ENCODE data around the gene NBDY.
A peak's percentile ranks its signal among the peaks of the same experiment; 100 is the strongest.
"Not testable (repeated sequence)": the region's sequence is repeated elsewhere in the genome, so short reads cannot be mapped to it uniquely, and the experiment has no call there.

NBDY gene

DNA sequence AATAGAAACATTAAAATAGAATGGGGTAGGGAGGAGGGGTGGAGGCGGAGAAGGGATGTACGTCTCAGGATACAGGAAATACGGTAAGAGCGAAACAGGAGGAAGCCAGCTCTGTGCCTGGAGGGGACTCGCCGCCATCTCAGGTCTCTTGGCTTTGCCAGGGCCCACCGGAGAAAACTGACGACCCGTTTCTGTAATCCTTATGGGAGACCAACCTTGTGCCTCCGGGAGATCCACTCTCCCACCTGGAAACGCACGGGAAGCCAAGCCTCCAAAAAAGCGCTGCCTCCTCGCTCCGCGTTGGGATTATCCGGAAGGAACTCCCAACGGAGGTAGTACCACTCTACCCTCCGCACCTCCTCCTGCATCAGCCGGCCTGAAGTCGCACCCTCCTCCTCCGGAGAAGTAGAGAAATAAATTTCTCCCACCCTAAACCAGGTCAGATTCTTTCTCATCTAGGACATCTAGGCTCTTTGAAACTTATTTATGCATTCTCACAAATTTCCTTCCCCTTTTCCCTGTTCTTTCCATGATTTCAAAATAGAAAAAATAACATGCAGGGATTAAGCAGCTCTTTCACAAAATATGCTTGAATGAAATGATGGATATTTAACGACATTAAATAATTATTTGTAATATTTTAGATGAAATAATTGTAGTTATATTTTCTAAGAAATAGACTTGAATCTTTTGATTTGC is at the start of gene NBDY:
Gene NBDY, plus strand, starts transcription at position 92 of the 699 bp plus-strand sequence. Its CDS starts 111 bp downstream, at position 203.
- Mint-ChIP-seq H3K27me3 (ENCODE audit: low read depth) (no peaks in the 10 kb centered on the region), H3K9me3 (no peaks in the 10 kb centered on the region), H3K36me3 (ENCODE audit: low read depth) (no peaks in the 10 kb centered on the region), H3K27ac (peak within 1 kb of the TSS; percentile 95 to 98 (median 96)), H3K4me3 (peak within 1 kb of the TSS; percentile 93 to 97 (median 95)), H3K4me1 (peaks cover 9% of the 10 kb centered on the region)
- TF ChIP-seq, protein P1, sequence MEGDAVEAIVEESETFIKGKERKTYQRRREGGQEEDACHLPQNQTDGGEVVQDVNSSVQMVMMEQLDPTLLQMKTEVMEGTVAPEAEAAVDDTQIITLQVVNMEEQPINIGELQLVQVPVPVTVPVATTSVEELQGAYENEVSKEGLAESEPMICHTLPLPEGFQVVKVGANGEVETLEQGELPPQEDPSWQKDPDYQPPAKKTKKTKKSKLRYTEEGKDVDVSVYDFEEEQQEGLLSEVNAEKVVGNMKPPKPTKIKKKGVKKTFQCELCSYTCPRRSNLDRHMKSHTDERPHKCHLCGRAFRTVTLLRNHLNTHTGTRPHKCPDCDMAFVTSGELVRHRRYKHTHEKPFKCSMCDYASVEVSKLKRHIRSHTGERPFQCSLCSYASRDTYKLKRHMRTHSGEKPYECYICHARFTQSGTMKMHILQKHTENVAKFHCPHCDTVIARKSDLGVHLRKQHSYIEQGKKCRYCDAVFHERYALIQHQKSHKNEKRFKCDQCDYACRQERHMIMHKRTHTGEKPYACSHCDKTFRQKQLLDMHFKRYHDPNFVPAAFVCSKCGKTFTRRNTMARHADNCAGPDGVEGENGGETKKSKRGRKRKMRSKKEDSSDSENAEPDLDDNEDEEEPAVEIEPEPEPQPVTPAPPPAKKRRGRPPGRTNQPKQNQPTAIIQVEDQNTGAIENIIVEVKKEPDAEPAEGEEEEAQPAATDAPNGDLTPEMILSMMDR (IDR thresholded peaks at IDR 0.05; ENCODE audit: unreplicated experiment in 3 of 3): no peak

GRCh38 chrX:56704530-56704929 is 24.5 kb upstream of the NBDY start:
- not testable (repeated sequence) for H3K36me3 Mint-ChIP-seq (ENCODE audit: low read depth)

DNA sequence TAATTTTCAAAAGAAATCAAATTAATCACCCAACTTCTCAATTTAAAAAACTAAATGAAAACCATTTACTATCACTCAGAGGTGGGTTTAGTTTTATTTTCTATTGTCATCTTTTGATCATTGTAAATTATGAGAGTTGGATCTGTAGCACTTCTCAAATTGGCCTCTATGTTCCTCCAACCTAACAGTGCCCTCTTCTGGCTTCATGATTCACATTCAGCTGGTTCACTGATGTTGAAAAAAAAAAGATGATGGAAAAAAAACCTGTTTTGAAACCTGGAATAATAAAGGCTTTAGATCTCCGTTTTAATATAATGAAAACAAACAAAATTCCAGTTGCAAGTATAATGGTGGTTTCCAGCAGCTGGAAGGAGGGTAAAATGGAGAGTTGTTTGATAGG is 2.4 kb upstream of the NBDY start:
- H3K36me3 Mint-ChIP-seq (ENCODE audit: low read depth): no peaks in the 10 kb centered on the region
- TF ChIP-seq, protein P1 (IDR thresholded peaks at IDR 0.05; ENCODE audit: unreplicated experiment in 3 of 3): peak; percentile 53 to 66 (median 56)
- H3K4me3 Mint-ChIP-seq: peak overlapping the region; percentile 46 to 63 (median 47)
- H3K9me3 Mint-ChIP-seq: no peaks in the 10 kb centered on the region
- peaks cover 5% of the 10 kb centered on the region for H3K4me1 Mint-ChIP-seq
- peak overlapping the region in 1 of 3 experiments; percentile 26 for H3K27ac Mint-ChIP-seq
- H3K27me3 Mint-ChIP-seq (ENCODE audit: low read depth): peaks cover 5% of the 10 kb centered on the region

More at GRCh38 chrX:56704530-56704929, 24.5 kb upstream of the NBDY start:
- H3K27ac Mint-ChIP-seq; H3K4me3 Mint-ChIP-seq; H3K4me1 Mint-ChIP-seq; H3K27me3 Mint-ChIP-seq (ENCODE audit: low read depth): not testable (repeated sequence)
- H3K9me3 Mint-ChIP-seq: peaks cover 30% of the 10 kb centered on the region

DNA sequence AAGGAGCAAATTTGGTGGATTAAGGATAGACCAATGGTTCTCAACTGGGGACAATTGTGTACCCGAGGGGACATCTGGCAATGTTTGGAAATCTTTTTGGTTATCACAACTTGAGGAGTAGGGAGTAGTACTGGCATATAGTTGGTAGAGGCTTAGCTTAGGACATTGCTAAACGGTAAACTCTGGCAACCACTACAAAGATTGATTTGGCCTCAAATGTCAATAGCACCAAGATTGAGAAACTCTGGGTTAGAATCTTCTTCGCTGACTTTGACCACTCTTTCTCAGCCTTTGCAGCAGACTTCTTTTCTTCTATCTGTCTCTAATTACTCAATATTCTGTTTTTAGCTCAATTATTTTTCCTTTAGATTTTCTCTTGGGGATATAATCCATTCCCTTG is 1.5 kb upstream of the NBDY start:
- no peak overlapping the region for H3K27ac Mint-ChIP-seq
- TF ChIP-seq, protein P1 (IDR thresholded peaks at IDR 0.05; ENCODE audit: unreplicated experiment in 3 of 3): no peak
- peaks cover 5% of the 10 kb centered on the region for H3K27me3 Mint-ChIP-seq (ENCODE audit: low read depth)
- no peaks in the 10 kb centered on the region for H3K9me3 Mint-ChIP-seq
- H3K4me3 Mint-ChIP-seq: no peak overlapping the region
- H3K36me3 Mint-ChIP-seq (ENCODE audit: low read depth): no peaks in the 10 kb centered on the region
- peaks cover 9% of the 10 kb centered on the region for H3K4me1 Mint-ChIP-seq

DNA sequence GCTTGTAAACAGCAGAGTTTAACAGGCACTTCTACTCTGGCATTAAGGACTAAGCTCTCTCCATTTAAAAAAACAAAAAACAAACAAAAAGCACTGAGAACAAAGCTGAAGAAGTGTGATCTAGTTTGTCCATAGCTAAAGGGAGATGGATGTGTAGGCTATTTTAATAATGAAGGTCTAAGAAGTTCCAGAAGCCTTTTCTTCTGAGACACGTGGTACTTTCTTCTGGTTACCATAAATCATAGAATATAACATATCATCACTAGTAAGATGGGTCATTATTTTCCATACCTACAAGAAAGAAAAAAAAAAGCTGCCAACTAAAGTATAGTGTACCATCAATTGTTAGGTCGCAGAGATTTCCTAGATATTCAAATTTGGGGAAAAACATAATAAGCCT is 722 bp upstream of the NBDY start:
- Mint-ChIP-seq H3K27me3 (ENCODE audit: low read depth) (no peaks in the 10 kb centered on the region), H3K9me3 (no peaks in the 10 kb centered on the region), H3K4me3 (peak overlapping the region; percentile 93 to 97 (median 95)), H3K27ac (peak overlapping the region; percentile 95 to 98 (median 96)), H3K4me1 (peaks cover 9% of the 10 kb centered on the region), H3K36me3 (ENCODE audit: low read depth) (no peaks in the 10 kb centered on the region)
- TF ChIP-seq, protein P1 (IDR thresholded peaks at IDR 0.05; ENCODE audit: unreplicated experiment in 3 of 3): no peak

GRCh38 chrX:56728752-56729151 is 291 bp upstream of the NBDY start:
- Mint-ChIP-seq H3K4me1 (peaks cover 9% of the 10 kb centered on the region), H3K4me3 (peak overlapping the region; percentile 93 to 97 (median 95)), H3K9me3 (no peaks in the 10 kb centered on the region), H3K36me3 (ENCODE audit: low read depth) (no peaks in the 10 kb centered on the region), H3K27ac (peak overlapping the region; percentile 95 to 98 (median 96)), H3K27me3 (ENCODE audit: low read depth) (no peaks in the 10 kb centered on the region)
- TF ChIP-seq, protein P1 (IDR thresholded peaks at IDR 0.05; ENCODE audit: unreplicated experiment in 3 of 3): no peak

Data from nephron (organoid).